Endothelial cell of umbilical vein (primary cell): ENCODE results near the gene TDRD7. TPM values are rescaled to one million over a fixed set of nuclear protein-coding genes. Genes with fewer than 3 reads are reported as not detected.

ENCODE experiments used
- BruUV-seq: library from RNA; stranded (reverse); fragments of 400-500 nt; replicated peaks from 2 replicates; lab custom pipeline; 2021; lab: Mats Ljungman, UMichigan
- CTCF ChIA-PET: fragments of 300-600, 350-600 bp; sonication (Branson Sonifier 250); formaldehyde crosslinking; loops from one replicate; lab custom pipeline; 2021; ENCODE audit warnings: antibody characterized with exemption, inconsistent platforms; lab: Charles Lee
- POLR2A ChIA-PET: fragments of 300-600, 350-600 bp; sonication (Branson Sonifier 250); formaldehyde crosslinking; loops from one replicate; lab custom pipeline; 2021; ENCODE audit warnings: antibody characterized with exemption, inconsistent platforms; lab: Charles Lee
- DNase-seq: peaks from one replicate; pipeline ENCODE4 v3.0.0-alpha.2; 2011; ENCODE audit warnings: low read depth, low spot score
- FAIRE-seq: peaks from 2 replicates; lab custom pipeline; 2011; peaks lifted over from hg19 to GRCh38; lab: Jason Lieb, UNC
- H2AFZ ChIP-seq: 2 replicates; pipeline ENCODE4 v1.6.0; 2012; ENCODE audit warnings: low read depth, low read length, control low read depth, inconsistent platforms
- H3K27ac ChIP-seq: 2 replicates; pipeline ENCODE4 v1.5.1; 2011; ENCODE audit warnings: low read depth, mild to moderate bottlenecking, control low read depth, low read length, moderate library complexity; ENCODE audit not compliant: insufficient read depth
- H3K27me3 ChIP-seq, 2 experiments: 2 replicates each; pipeline versions ENCODE4 v1.6.0 to v1.6.1; 2011; ENCODE audit warnings: low read length in 2 of 2, mixed read lengths in 1 of 2; ENCODE audit not compliant: control insufficient read depth in 2 of 2, insufficient read depth in 2 of 2
- H3K36me3 ChIP-seq, 2 experiments: 2 replicates in 1 of 2; 3 replicates in 1 of 2; pipeline ENCODE4 v1.5.1; 2011; ENCODE audit warnings: low read length in 2 of 2, mild to moderate bottlenecking in 1 of 2, moderate library complexity in 1 of 2; ENCODE audit not compliant: control insufficient read depth in 2 of 2, insufficient read depth in 2 of 2; ENCODE audit errors: extremely low read depth in 1 of 2
- H3K4me1 ChIP-seq: 3 replicates; pipeline ENCODE4 v1.5.1; 2011; ENCODE audit warnings: mild to moderate bottlenecking, low read length; ENCODE audit not compliant: control insufficient read depth, insufficient read depth; ENCODE audit errors: extremely low read depth
- H3K4me2 ChIP-seq: 2 replicates; pipeline ENCODE4 v1.6.1; 2011; ENCODE audit warnings: low read length, control low read depth, mixed read lengths; ENCODE audit not compliant: insufficient read depth
- H3K4me3 ChIP-seq, 3 experiments: fragments of 200-600 bp in 1 of 3; sonication (generic), shearing (Covaris generic) in 1 of 3; replicated peaks in 1 of 3; 2 replicates each; pipeline ENCODE4 v1.5.1; 2011 to 2016; ENCODE audit warnings: control low read depth in 3 of 3, low read length in 3 of 3, mild to moderate bottlenecking in 2 of 3, inconsistent platforms in 1 of 3, low read depth in 1 of 3, moderate library complexity in 1 of 3; ENCODE audit not compliant: insufficient read depth in 1 of 3
- H3K79me2 ChIP-seq: 2 replicates; pipeline ENCODE4 v1.6.0; 2012; ENCODE audit warnings: low read length, inconsistent platforms; ENCODE audit not compliant: control insufficient read depth, insufficient read depth
- H3K9ac ChIP-seq: replicated peaks from 2 replicates; pipeline ENCODE3; 2011; ENCODE audit warnings: low read length, control low read depth; ENCODE audit not compliant: insufficient read depth; ENCODE audit errors: extremely low read depth
- H3K9me1 ChIP-seq: replicated peaks from 3 replicates; pipeline ENCODE4 v1.6.0; 2011; ENCODE audit warnings: mild to moderate bottlenecking, low read length; ENCODE audit not compliant: control insufficient read depth, insufficient read depth; ENCODE audit errors: extremely low read depth
- H3K9me3 ChIP-seq: replicated peaks from 2 replicates; pipeline ENCODE4 v1.5.1; 2012; ENCODE audit warnings: low read length, inconsistent platforms; ENCODE audit not compliant: control insufficient read depth, insufficient read depth
- H4K20me1 ChIP-seq: replicated peaks from 2 replicates; pipeline ENCODE3; 2011; ENCODE audit warnings: mild to moderate bottlenecking, low read length; ENCODE audit not compliant: control insufficient read depth, insufficient read depth; ENCODE audit errors: extremely low read depth
- EZH2 ChIP-seq: IDR thresholded peaks from 2 replicates; pipeline ENCODE4 v1.6.1; 2012; ENCODE audit warnings: borderline replicate concordance, low read depth, mild to moderate bottlenecking, moderate library complexity, low read length, inconsistent platforms; ENCODE audit not compliant: severe bottlenecking
- FOS ChIP-seq: IDR thresholded peaks from 2 replicates; pipeline ENCODE4 v1.6.1; 2011; ENCODE audit warnings: mild to moderate bottlenecking, low read length, moderate library complexity, borderline replicate concordance; ENCODE audit not compliant: insufficient read depth
- GATA2 ChIP-seq: IDR thresholded peaks from 2 replicates; pipeline ENCODE4 v1.7.0; 2011; ENCODE audit warnings: low read depth, mild to moderate bottlenecking, moderate library complexity, mixed read lengths, low read length; ENCODE audit not compliant: insufficient read length, insufficient read depth
- JUN ChIP-seq: IDR thresholded peaks from 2 replicates; pipeline ENCODE4 v1.6.1; 2011; ENCODE audit warnings: borderline replicate concordance, low read depth; ENCODE audit not compliant: insufficient read length, insufficient read depth
- MYC ChIP-seq: IDR thresholded peaks from one replicate; pipeline ENCODE4 v1.6.1; 2011; ENCODE audit warnings: mild to moderate bottlenecking, low read depth, low read length
- POLR2A ChIP-seq: IDR thresholded peaks from 2 replicates; pipeline ENCODE4 v1.6.1; 2012; ENCODE audit warnings: low read depth, mild to moderate bottlenecking, control low read depth, low read length
- POLR2AphosphoS5 ChIP-seq: IDR thresholded peaks from 2 replicates; pipeline ENCODE4 v1.6.1; 2012; ENCODE audit warnings: low read depth, mild to moderate bottlenecking, control low read depth, low read length, moderate library complexity; ENCODE audit not compliant: insufficient read depth
- dilution Hi-C: fragments of 300-500 bp; cut with MboI; formaldehyde crosslinking; loops from one replicate; pipeline ENCODE4 v1.15.0; 2019; ENCODE audit warnings: low sequenced_read_pairs; ENCODE audit not compliant: extremely low pct_ligation_motif_present
- intact Hi-C: fragments of 100-400 bp; cut with micrococcal nuclease; formaldehyde crosslinking; loops from one replicate; pipeline ENCODE4 v1.10.0; 2022
- polyA plus RNA-seq, 4 experiments: library from polyadenylated mRNA; depleted of rRNA in 3 of 4; stranded (reverse) in 3 of 4; unstranded in 1 of 4; fragments of >200 nt; gene quantifications; 2 replicates each; pipeline versions ENCODE4 v1.2.1 to v1.2.3, GENCODE V29; 2011 to 2012; ENCODE audit warnings: missing spikeins in 1 of 4
- total RNA-seq: library from RNA; stranded (reverse); gene quantifications from 2 replicates; pipeline ENCODE4 v1.2.3, GENCODE V29; 2021
- TF ChIP-seq, protein P1 (sequence below): IDR thresholded peaks from 2 replicates; pipeline ENCODE4 v1.6.1; 2011; ENCODE audit not compliant: insufficient read depth, insufficient read length
- TF ChIP-seq, protein P2 (sequence below), 2 donors: IDR thresholded peaks; 1 replicate in 1 of 2; 2 replicates in 1 of 2; pipeline ENCODE4 v1.5.1; 2011; ENCODE audit warnings: low read length in 2 of 2, mild to moderate bottlenecking in 2 of 2, moderate library complexity in 2 of 2, control low read depth in 1 of 2, inconsistent platforms in 1 of 2, low read depth in 1 of 2; ENCODE audit not compliant: insufficient read depth in 1 of 2; ENCODE audit errors: extremely low read depth in 1 of 2

The TDRD7 gene
- total and polyA plus RNA-seq, 2 donors (not counting 3 experiments of a cell fraction or from before 2014, with no cell fraction given), result 4.9 to 11.5 TPM

DNA sequence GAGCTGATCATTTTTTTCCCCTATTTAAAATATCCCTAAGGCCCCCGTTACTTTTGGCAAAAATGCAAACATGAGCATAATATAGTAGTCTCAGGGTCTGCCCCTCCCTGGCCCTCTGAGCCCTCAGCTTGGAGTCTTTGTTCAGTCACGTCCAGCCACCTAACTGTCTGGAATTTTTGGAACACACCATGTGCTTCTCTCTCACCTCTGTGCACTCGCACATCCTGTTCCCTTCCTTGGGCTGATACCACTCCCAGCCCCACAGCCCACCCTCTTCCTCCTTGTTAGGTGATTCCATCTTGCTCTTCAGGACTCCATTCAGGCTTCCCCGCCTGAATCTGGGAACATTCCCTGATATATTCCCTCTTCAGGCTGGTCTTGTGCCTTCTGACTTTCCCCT, 16.0 kb downstream of the TDRD7 start:
- H3K27ac ChIP-seq, result no peak overlapping the region
- no peaks in the 10 kb centered on the region for H3K9me3 ChIP-seq
- TF ChIP-seq MYC, result no peak
- no peak for TF ChIP-seq POLR2A
- TF ChIP-seq, protein P1, sequence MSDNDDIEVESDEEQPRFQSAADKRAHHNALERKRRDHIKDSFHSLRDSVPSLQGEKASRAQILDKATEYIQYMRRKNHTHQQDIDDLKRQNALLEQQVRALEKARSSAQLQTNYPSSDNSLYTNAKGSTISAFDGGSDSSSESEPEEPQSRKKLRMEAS, result no peak
- TF ChIP-seq, protein P2, sequence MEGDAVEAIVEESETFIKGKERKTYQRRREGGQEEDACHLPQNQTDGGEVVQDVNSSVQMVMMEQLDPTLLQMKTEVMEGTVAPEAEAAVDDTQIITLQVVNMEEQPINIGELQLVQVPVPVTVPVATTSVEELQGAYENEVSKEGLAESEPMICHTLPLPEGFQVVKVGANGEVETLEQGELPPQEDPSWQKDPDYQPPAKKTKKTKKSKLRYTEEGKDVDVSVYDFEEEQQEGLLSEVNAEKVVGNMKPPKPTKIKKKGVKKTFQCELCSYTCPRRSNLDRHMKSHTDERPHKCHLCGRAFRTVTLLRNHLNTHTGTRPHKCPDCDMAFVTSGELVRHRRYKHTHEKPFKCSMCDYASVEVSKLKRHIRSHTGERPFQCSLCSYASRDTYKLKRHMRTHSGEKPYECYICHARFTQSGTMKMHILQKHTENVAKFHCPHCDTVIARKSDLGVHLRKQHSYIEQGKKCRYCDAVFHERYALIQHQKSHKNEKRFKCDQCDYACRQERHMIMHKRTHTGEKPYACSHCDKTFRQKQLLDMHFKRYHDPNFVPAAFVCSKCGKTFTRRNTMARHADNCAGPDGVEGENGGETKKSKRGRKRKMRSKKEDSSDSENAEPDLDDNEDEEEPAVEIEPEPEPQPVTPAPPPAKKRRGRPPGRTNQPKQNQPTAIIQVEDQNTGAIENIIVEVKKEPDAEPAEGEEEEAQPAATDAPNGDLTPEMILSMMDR (IDR thresholded peaks at IDR 0.05; ENCODE audit: extremely low read depth in 1 of 2, insufficient read depth in 1 of 2, low read depth in 1 of 2, low read length in 2 of 2), result no peak
- TF ChIP-seq POLR2AphosphoS5, result no peak
- no peak for TF ChIP-seq JUN
- TF ChIP-seq GATA2, result no peak
- no peak for TF ChIP-seq FOS
- no peak for TF ChIP-seq EZH2
- DNase-seq (no peak), FAIRE-seq (no peak)
- ChIA-PET POLR2A (no interaction called here), CTCF (interaction anchor here (1.3 kb wide), 1 partner anchor 8 kb away, joined by 3 read pairs; no protein-coding TSS in a partner anchor)
- dilution Hi-C loops (no loop called here), intact Hi-C loops (no loop called here)
- H4K20me1 ChIP-seq, result no peaks in the 10 kb centered on the region
- H3K9ac ChIP-seq, result no peak overlapping the region
- H3K4me2 ChIP-seq, result no peak overlapping the region
- no peaks in the 10 kb centered on the region for H3K27me3 ChIP-seq
- H3K79me2 ChIP-seq, result no peaks in the 10 kb centered on the region
- H3K4me3 ChIP-seq, result no peak overlapping the region
- no TSS peak for BruUV-seq
- peaks cover 0 to 4% of the 10 kb centered on the region in 2 experiments for H3K36me3 ChIP-seq
- H3K4me1 ChIP-seq, result no peaks in the 10 kb centered on the region
- no peaks in the 10 kb centered on the region for H3K9me1 ChIP-seq
- no peak overlapping the region for H2AFZ ChIP-seq
